Fibroblast of peridontal ligament (primary cell): Measurements from ENCODE around the gene FUBP3.
"Not testable (repeated sequence)": the region's sequence is repeated elsewhere in the genome, so short reads cannot be mapped to it uniquely, and the experiment has no call there.

ENCODE experiments used
- DNase-seq: peaks from one replicate; pipeline ENCODE4 v3.0.0-alpha.2; 2010; ENCODE audit errors: extremely low read depth

The FUBP3 gene

GRCh38 chr9:130682421-130683121 is 103.2 kb downstream of the FUBP3 start:
- peak; percentile 74 for DNase-seq

- no peak for DNase-seq
Measured at GRCh38 chr9:130685104-130685503, 105.7 kb downstream of the FUBP3 start.

- not testable (repeated sequence) for DNase-seq
Measured at GRCh38 chr9:130685945-130686344, 106.6 kb downstream of the FUBP3 start.

GRCh38 chr9:130687615-130688014 is 108.2 kb downstream of the FUBP3 start:
- DNase-seq = no peak
